Retinal pigment epithelial cell (primary cell): ENCODE results near the gene CERS4.

Experiments
- DNase-seq: peaks from one replicate; pipeline ENCODE4 v3.0.0-alpha.2; 2010; ENCODE audit warnings: low read depth
- H3K4me3 ChIP-seq: 2 replicates; pipeline ENCODE4 v1.5.1; 2011; ENCODE audit warnings: mild to moderate bottlenecking, low read length, control low read depth, moderate library complexity
- TF ChIP-seq, protein P1 (sequence below): conservative IDR thresholded peaks from 2 replicates; pipeline ENCODE4 v1.5.1; 2011; ENCODE audit warnings: low read depth, low read length, control low read depth, inconsistent platforms

Gene CERS4

DNA sequence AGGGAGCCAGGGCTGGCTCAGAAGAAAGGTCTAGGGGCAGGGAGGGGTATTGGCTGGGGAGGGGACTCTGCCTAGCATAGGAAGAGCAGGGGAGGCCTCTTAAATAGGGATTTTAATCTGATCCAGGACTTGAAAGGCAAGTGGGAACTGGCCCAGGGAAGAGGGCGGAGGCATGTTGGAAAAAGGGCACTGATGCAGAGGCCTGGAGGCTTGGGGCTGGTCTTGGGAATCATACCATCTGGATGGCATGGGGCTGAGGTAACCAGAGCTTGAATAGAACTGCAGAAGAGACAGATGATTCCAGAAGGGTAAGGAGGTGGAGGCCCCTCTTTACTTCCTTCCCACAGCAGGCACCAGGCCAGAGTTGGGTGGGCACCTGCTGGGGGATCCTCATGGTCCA lies 29.1 kb downstream of the CERS4 start:
- no peak for DNase-seq
- no peak overlapping the region for H3K4me3 ChIP-seq
- TF ChIP-seq, protein P1, sequence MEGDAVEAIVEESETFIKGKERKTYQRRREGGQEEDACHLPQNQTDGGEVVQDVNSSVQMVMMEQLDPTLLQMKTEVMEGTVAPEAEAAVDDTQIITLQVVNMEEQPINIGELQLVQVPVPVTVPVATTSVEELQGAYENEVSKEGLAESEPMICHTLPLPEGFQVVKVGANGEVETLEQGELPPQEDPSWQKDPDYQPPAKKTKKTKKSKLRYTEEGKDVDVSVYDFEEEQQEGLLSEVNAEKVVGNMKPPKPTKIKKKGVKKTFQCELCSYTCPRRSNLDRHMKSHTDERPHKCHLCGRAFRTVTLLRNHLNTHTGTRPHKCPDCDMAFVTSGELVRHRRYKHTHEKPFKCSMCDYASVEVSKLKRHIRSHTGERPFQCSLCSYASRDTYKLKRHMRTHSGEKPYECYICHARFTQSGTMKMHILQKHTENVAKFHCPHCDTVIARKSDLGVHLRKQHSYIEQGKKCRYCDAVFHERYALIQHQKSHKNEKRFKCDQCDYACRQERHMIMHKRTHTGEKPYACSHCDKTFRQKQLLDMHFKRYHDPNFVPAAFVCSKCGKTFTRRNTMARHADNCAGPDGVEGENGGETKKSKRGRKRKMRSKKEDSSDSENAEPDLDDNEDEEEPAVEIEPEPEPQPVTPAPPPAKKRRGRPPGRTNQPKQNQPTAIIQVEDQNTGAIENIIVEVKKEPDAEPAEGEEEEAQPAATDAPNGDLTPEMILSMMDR, result no peak

DNA sequence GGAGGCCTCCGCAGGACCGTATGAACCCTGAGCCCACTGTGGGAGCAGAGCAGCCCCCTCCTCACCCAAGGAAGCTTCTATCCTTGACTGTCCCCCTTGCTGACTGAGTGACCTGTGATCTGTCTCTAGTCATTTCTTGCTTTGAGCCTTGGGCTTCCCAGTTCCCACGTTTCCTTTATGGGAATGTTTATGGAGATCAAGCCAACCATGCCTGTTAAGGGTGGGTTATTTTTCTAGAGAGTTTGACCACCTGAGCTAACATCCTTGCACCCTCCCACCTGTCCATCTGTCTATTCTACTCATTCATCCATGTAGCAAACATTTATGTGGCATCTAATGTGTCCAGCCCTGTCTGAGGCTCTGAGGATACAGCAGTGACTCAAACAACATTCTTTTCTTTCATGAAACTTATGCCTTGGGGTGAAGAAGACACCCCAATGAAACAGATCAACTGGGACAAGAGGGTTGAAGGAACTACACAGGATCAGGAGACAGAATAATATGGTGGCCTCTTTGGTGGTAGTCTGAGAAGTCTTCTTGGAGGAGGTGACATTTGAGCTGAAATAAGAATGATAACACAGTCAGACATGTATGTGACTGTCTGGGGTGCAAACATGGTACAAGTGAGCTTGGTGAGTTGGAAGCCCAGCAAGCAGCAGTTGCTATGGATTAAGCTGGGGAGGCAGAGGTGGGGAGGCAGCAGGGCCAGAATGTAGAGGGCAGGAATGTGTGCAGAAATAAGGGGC lies 30.5 kb downstream of the CERS4 start:
- TF ChIP-seq, protein P1, result no peak
- peak overlapping the region; percentile 19 for H3K4me3 ChIP-seq
- no peak for DNase-seq

DNA sequence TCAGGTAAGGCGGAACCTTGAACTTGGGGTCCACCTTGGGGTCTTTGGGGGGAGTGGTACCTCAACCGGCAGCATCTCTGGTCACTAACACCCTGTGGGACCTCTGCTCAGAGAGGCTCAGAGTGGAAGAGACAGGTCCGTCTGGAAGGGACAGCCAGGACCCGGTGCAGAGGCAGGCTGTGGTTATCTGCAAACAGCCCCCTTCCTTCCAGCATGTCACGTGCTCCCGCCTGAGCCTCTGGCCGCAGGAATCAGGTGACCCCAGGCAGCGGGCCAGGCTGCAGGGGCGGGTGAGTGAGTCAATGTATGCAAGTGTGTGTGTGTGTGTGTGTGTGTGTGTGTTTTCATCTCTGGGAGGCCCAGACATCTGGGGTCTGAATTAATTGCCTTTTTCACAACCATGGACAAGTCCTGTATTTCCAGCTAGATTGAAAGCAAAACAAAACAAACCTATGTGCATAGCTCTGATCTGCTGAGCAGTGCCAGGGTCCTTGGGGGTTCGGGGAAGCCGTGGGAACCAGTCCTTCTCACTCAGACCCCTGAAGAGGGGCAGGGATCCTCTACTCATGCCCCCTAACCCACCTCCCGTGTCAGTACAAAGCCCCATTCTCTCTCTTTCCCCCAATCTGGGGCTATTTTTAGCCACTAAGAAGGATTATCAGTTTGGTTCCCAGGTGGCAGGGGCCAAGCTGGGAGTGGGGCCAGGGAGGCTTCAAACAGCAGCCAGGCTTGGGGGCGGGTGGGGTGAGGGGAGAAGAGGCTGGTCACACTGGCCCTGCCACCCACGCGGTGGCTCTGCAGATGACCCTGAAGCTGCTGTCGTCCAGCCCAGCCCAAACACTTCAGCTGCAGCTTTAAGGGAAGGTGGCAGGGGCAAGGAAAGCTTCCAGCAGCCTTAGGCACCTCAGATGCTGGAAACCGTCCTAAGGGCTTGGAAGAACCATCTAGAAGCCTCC lies 31.4 kb downstream of the CERS4 start:
- TF ChIP-seq, protein P1, result no peak
- H3K4me3 ChIP-seq, result peak overlapping the region; percentile 19
- DNase-seq, result peak; percentile 96

DNA sequence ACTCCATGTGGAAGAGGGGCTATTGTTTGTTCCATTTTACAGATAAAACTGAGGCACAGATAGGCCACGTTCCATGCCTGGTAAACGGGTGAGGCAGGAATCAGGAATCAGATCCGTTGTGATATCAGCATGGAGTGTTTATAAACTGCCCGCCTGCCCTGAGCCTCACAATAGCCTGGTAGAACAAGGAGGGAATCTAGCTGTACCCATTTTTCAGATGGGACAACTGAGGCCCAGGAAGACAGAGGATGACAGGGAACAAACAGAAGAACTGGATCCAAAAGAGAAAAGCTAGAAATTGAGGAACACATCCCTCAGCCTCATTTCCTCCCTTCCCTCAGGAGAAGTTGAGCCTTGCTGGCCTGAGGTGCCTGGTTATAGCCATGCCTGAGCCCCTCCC lies 32.5 kb downstream of the CERS4 start:
- DNase-seq, result no peak
- H3K4me3 ChIP-seq, result no peak overlapping the region
- TF ChIP-seq, protein P1, result no peak

GRCh38 chr19:8242211-8242821 lies 33.1 kb downstream of the CERS4 start:
- TF ChIP-seq, protein P1, result no peak
- H3K4me3 ChIP-seq, result no peak overlapping the region
- no peak for DNase-seq

GRCh38 chr19:8243146-8243545 lies 34.0 kb downstream of the CERS4 start:
- TF ChIP-seq, protein P1, result no peak
- no peak overlapping the region for H3K4me3 ChIP-seq

More at GRCh38 chr19:8243146-8243545, 34.0 kb downstream of the CERS4 start:
- DNase-seq, result no peak
